SW 1271 (cell line): ENCODE results near the gene HOXA11.

Experiments used
- DNase-seq, 2 experiments: peaks; one replicate each; lab custom pipeline; 2025; lab: John Stamatoyannopoulos, UW

HOXA11 gene

DNA sequence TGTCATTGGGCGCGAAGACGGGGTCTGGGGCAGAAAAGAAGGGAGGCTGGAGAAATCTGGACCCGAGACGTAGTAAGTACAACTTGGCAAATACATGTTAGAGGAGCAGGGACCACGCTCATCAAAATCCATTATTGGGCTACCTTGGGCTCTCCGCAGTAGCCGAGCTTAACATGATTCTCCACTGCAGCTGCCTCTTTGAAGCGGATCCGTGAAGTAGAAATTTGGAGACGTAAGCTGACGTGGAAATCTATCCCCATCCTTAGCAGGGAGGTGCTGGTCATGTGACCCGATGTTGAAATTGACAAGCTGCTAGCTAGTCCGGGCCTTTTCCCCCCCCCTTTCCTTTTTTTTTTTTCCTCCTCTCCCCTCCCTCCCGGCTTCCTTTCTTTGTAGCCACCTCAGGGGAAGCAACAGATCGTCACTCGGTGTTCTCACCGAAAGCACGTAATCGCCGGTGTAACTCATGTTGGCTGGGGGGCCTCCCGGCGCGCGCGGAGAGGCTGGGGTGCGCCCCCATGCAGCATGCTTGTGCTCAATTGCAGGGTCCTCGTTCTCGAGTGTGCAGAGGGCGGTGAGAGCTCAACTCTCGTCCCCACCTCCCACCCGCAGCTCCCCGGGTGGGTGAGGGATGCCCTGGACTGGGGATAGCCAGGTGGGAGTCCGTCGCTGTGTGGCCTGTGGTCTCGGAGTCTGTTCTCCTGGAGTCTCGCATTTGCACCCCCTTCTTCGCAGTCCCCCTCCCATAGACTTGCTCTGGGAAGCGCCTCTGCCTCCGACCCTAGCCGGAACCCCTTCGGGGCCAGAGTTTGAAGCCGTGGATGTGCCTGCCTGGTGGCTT, at the start of gene HOXA11:
Gene HOXA11 (minus strand): TSS at position 220 of the 841 bp plus-strand sequence. CDS start 88 bp downstream, at position 132.
- DNase-seq = no peak

DNA sequence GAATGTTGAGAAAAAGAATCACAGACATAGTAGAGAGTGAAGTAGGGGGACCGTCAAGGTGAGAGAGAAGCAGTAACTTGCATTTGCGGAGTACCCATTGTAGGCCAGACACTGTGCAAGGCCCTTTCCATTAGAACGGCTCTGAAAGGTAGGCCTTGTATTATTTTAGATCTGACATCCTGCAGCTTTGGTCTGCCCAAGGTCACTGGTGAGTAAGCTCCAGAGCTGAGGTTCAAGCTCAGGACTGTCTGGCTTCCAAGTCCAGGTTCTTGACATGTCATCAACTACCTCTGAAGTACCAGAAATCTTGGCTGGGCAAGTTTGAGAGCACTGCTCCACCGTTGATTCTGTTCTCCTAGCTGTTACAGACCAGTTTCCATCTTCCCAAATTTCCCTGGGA, 44.4 kb upstream of the HOXA11 start:
- no peak for DNase-seq

DNA sequence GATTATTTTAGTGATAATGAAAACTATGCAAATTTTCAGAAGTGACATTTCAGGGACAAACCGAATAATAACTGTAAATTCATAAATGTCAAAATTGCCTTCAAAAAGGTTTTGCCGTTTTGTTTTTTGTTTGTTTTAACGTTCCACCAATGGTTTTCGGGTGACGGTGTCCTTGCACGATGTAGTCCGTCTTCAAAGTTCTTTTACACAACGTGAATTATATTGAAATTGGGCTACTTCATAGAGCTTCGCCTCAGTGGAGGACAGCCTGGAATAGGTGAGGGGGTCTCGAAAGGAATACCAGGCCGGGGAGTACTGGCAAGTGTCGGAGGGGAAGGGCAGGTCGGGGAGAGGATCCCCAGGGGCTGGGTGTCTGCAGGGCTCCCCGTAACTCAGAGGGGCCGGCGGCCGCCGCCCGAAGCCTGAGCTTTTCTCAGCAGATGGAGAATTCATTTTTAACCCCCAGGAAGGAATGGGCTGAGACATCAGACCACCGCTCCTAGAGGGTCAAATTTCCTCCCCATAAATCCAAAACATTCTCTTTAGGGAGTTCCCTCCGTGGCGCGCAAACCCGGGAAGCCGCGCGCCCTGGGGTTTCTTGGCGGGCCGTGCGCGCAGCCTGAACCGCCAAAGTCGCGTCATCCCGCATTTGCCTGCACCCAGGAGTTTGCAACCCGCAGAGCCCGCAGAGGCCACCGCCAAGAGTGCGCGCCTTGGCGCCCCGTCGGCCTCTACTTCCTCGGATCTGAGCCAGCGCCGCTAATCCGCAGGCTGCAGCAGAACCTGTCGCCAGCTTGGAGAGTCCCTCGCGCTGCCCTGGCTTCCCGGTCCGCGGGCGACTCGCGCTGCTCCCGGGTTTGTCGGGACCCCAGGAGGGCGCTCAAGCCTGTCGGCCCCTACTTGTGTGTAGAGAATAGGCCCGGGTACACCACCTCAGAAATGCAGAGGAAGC, 40.2 kb upstream of the HOXA11 start:
- DNase-seq = no peak

DNA sequence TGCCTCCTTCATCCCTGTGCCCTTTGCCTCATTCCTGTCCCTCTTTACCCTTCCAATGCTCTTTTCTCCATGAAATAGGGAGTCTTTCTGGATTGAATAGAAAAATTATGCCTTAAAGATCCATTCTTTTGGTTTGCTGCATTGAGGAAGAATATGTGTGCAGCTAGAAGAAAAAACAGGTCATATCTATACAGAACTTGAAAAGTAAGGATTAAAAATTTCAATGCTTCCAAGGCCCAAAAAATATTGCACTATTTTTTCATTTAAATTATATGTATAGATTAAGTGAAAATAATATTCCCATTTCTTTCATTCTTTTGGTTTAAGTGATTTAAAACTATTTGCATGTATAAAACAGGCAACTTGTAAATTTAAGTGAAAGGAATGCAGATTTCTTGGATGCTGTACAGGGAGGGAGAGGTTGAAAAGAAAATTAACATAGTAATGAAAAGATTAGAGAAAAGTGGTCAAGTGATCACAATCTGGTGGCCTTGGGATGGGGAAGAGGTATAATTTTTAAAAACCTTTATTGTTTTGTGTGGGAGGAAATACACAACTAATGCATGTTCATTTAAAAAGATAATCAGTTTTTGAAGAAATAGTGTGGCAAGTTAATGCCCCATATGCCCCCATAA, 39.0 kb upstream of the HOXA11 start:
- DNase-seq = no peak

DNA sequence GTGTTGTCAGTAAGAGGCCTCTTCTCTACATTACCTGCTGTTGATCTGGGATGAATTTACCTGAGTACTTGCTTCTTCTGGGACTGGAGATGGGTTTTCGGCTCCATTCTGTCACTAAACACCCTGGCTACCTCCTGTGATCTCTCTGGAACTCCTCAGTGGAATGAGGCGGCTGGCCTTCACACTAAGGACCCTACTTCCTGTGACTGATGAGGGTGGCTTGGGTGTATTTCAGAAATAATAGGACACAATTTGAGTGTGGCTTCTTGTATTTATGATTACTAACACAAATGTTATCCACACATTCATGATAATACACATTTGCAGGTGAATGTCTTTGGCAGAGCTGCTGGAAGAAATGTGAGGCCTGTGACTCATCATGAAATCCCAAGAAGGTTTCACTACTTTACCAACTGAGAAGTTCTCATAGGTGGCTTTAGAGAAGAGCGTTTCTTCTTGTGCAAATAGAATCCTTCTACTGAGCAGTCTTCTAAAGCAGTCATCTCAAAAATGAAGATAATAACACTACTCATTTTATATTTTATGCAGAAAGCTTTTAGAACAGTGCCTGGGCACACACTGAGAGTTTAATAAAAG, 36.3 kb upstream of the HOXA11 start:
- DNase-seq = no peak

DNA sequence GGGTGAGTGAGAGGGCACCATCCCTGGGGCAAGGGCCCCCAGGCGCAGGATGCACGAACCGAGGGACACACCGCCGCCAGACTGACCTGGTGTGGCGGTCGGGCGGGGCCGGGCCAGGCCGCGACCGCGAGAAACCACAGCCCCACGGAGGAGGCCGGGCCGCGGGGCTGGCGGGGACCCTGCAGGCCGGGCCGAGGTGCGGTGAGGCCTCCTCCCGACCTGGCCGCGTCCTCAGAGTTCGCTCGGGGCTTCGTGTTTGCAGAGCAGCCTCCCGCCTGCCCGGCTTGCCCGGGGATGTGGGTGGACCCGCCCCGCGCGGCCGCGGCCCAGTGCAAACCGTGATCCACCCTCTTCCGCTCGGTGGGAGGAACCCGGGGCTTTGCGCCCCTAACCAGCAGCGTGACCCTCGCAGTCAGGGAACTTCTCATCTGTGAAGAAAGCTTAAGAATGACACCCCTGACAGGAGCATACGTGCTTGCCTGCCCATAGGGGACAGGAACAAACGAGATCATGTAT, 35.5 kb upstream of the HOXA11 start:
- DNase-seq = no peak

DNA sequence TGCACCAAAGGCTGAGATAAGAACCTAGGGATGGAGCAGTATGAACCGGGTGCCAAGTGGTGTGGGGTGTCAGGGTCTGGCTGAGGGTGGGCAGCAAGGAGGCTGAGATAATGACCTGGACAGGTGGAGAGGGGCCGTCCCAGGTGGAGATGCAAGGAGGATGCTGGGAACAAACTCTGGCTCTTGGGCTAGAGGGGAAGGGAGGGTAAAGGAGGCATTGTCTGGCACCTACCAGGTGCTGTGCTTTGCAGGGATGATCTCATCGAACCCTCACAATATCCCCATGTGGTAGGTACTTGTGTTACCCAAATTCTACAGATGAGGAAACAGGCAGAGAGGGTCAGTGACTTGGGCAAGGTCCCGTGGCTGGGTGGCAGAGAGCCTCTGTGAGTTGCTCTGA, 34.8 kb upstream of the HOXA11 start:
- no peak for DNase-seq

DNA sequence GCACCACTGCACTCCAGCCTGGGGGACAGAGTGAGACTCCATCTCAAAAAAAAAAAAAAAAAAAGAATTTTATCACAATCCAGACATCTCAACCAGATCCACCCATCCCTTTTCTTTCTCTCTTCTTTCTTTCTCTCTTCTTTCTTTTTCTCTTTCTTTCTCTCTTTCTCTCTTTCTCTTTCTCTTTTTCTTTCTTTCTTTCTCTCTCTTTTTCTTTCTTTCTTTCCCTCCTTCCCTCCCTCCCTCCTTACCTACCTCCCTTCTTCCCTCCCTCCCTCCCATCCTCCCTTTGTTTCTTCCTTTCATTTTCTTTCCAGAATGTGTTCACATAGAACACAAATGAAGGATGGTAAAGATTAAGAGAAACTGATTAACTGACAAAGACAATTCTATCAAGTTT, 32.9 kb upstream of the HOXA11 start:
- DNase-seq = no peak

DNA sequence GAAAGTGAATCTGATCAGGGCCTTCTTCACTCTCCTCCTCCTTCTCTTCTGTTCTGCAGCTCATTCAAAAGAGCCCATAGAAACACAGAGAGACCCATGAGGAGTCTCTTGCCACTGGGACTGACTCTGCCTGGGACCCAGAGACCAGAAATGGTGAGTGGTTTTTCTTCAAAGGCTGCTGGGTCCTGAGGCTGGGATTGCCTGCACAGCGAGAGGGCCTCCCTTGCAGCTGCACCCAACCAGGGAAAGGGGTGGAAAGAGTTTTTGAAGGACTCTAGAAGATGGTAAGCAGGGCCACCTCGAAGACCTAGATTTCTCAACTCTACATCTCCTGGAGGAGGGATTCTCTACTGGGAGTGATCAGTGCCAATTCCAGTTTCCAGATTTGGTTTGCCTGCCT, 30.3 kb upstream of the HOXA11 start:
- no peak for DNase-seq

DNA sequence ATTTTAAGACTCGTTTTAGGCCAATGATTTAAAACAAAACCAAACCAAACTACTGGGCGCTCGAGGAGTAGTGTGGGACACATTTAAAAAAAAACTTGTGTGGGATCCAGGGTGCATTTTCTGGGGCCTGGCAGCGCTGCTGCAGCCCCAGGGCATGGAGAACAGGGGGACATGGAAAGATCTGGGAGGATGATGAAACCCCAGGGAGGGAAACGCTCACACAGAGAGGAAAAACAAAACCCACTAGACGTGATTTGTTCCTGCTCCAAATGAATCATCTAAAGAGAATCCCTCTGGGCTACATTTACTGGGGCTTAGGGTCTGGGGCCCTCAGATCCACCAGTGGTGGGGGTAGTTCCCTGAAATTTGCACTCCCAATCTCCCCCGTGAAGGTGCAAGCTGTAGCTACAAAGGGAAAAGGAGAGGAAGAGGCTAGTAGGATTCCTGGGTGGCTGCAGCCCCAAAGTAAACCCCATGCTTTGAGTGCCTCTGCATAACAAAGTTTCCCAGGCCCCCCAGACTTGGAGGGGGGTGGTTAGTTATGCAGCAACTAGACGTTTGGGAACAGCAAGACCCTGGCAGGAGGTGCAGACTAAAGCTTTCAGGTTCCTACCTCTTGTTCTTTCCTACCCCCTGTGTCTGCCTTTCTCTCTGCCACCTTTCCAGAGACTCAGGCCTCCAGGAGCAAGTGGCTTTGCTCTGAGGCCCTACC, 29.4 kb upstream of the HOXA11 start:
- no peak for DNase-seq

DNA sequence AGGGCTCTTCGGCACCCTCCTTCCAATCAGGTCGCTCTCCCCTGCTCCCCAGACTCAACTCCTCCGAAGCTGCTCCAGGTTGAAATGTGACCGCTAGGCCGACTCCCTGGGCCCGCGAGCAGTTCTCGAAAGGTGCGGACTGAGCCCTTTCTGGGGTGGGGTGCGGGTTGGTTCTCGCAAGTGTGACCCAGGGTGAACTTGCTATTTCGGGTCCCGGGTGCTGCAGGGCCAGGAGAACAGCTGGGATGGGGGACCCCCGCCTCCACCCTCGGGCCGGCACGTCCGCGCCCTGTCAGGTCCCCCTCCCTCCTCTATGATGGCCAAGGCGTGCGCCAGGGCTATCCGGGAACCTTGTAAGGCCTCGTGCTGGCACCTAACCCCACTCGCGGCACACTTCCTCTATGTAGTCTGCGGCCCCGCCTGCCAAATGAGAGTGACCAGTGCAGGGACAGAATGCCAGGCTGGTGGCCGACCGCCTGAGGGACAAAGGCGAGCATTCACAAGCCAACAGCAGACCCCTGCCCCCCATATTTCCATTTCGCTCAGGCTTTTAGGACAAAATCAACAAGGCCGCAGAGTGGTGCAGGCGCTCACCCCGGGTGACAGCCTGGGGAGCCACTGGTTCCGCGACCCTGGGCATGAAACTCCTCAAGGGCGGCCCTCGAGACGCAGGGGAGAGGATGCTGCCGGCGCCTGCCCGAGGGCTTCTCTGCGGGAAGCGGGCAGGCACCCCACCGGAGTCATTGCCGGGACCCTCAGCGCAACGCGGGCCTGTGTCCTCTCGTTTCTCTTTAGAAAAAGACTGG, 28.6 kb upstream of the HOXA11 start:
- no peak for DNase-seq

DNA sequence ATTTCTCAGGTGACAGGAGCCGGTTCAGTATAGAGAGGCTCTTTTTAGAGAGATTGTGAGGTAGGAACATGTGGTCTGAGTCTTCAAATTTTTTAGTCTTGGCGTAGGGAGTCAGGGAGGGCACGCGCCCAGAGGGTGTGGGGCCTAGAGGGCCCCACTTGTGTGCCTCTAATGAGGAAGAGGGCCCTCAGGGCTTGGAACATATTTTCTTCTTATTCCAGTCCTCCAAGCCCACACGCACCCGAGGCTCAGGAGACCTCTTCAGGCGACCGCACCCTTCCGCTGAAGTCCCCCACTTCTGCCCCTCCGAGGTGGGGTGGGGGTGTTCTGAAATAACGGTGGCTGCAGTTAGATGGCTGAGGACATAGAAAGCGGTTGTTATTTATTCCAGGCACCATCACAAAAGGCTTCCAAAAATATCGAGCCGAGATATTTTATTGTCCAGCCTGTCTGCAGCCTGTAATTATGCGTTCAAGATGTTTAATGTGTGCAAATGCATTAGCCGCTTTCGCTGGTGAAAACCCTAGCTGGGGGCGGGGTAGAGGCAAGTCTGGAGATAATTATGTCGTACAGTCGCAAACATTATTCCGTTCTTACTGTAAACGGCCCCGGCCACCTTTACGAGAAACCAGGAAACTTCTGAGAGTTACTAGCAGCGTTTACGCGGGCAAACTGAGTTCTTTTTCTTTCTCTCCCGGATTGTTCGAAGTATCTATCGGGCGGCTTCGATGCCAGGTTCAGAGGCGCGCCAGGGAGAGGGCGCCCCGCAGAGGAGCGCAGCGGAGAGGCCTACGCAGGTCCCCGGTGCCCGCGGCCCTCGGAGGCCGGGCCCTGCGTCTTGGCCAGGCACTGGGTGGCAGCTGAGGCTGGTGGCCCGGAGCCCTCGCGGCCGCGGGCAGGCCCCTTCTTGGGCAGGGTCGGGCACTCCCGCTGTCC, 27.7 kb upstream of the HOXA11 start:
- no peak for DNase-seq

DNA sequence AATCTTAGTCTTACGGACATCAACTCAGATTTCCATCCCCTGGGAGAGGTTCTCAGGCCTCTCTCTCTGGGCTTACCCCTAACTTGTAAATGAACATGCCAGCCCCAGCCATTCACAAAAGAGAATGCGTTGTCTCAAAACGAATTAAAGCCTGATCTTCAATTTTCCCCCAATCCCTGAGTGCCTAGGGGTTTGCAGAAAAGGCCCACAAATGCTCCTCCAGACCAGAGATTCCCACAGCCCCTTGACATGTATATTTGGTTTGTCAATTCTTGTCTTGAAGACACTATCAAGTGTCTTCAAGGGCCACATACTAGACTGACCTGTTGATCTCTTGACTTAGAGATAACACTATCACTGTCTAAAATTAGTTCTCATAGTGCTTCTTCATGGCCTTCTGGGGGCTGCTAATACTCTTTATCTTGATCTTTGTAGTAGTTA, 26.8 kb upstream of the HOXA11 start:
- DNase-seq = no peak

DNA sequence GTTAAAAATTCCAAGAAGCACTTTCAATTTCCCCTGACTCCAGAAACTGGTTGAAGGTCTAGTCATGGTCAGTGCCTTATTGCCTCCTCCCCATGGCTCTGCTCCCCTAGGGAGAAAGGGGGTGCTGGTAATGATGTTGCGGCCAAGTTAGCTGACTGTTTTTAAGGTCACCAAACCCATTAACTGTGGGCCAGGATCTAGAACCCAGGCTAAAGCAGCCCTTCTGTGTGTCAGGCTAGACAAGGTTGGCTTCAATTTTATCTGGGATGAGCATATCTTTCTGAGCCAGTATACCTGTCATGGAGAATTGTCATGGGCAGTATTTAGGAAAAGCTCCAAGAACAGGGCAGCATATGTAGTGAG, 26.0 kb upstream of the HOXA11 start:
- DNase-seq = no peak

DNA sequence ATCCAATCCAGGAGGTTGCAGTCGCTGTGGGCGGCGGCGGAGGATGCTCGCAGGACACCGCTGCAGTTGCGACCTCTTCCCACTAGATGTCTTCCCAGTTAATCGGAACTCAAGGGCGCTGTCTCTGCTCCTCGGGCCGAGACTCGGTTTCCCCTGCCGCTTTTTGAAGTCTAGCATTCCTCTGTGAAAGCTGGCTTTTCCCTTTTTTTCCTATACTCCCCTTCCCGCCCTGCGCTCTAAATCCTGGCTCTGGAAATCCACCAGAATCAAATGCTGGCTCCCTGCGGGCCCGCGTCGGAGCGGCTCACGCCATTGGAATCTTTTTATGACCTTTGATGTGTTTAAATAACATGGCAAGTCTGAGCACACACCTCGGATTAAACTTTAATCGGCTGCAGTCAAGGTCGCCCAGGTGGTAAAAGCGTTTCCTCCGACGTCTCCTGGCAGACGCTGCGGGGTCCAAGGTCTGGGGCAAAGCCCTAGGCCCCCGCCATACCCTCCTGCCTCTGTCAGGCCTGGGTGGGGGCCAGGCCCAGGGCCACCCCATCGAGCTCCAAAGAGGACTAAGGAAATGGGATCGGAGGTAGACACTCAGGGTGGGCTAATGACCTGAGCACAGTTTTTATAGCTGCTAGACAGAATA, 25.5 kb upstream of the HOXA11 start:
- DNase-seq = peak in 1 of 2 experiments; percentile 13

DNA sequence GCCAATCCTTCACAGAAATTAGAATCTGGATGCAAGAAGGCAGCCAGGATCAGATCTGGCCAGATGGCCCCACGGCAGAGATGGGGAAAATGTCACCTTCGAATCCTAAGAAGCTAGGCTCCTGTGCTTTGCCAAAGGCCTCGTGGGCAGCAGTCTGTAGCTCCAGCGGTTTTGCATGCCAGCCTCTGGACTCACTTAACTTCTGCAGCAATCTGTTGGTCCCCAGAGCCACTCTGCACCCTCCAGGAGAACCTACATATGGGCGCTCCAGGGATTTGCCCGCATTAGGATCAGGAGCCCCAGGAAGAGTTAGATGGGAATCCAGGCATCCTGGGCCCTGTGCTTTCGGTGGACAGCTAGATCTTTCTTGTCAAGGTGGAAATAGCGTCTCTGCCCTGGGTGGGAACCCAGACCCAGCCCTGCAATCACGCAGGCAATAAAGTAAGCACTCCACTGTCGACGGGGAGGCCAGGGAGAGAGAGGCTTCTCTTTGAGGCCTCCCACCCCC, 25.0 kb upstream of the HOXA11 start:
- DNase-seq = no peak

DNA sequence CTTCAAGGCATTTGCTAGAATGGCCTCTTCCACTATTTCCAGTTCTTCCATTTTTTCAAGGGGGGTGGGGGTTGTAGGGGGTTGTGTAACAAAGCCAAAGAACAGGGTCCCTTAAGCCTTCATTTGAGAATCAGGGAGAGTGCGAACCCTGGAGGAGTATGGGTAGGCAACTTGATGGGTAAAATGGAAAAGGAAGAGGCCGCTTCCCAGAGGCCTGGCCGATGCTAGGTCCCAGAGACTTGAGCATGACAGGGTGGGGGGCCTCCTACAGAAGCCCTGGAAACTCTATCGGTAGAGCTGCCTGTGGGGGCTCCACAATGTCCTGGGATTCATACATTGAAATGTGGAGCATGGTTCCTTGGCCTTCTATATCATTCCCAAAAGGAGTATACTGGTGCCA, 24.0 kb upstream of the HOXA11 start:
- no peak for DNase-seq

DNA sequence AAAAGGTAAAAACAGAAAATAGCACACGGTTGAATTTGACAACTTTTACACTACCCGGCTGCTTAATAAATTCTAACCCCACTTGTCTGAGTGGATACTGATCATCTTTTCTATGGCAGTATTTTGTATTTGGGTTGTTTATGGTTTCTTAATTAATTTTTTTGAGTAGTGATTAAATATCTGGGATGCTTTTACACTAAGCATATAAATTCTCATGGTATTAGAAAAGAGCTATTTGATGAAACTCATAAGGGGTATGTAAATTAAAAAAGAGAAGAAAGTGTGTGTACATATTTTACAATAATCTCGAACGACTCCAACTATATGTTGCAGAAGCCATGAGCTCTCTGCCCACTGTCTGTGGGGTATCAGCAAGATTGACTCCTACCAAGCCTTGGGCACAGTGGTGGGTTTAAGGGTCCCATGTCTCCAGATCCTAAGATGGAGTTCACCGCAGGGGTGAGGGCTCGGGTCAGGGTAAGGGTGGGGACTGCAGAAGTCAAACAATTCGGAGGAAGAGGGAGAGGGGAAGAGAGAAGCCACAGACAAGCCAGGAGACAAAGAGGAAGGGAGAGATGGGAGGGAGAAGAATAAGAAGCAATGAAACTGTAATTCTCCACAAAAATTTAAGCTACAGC, 22.4 kb upstream of the HOXA11 start:
- DNase-seq = no peak
